SK-N-SH treated with all-trans-retinoic acid at 6 μM for 48 hours (cell line): ENCODE results near the gene CHERP.

ENCODE experiments used
- ARNTL ChIP-seq: fragments of 450-650 bp; formaldehyde crosslinking; IDR thresholded peaks from 2 replicates; pipeline ENCODE4 v1.5.0; 2020; ENCODE audit warnings: low read depth, mild to moderate bottlenecking, moderate library complexity, borderline replicate concordance
- ESRRG ChIP-seq: fragments of 250-450 bp; sonication (Bioruptor Pico); IDR thresholded peaks from 2 replicates; pipeline ENCODE4 v1.6.1; 2021; ENCODE audit warnings: mild to moderate bottlenecking
- GLIS3 ChIP-seq: fragments of 250-450 bp; sonication (Bioruptor Pico); IDR thresholded peaks from 2 replicates; pipeline ENCODE4 v1.5.0; 2020; ENCODE audit warnings: mild to moderate bottlenecking, moderate library complexity
- PPARA ChIP-seq: fragments of 250-450 bp; sonication (Bioruptor Pico); IDR thresholded peaks from 2 replicates; pipeline ENCODE4 v1.5.0; 2020; ENCODE audit warnings: mild to moderate bottlenecking, borderline replicate concordance
- RARB ChIP-seq: fragments of 250-450 bp; sonication (Bioruptor Pico); IDR thresholded peaks from 2 replicates; pipeline ENCODE4 v1.8.0; 2021; ENCODE audit warnings: mild to moderate bottlenecking, moderate library complexity
- ZNF70 ChIP-seq: fragments of 450-650 bp; formaldehyde crosslinking; IDR thresholded peaks from 2 replicates; pipeline ENCODE4 v1.5.0; 2020; ENCODE audit warnings: mild to moderate bottlenecking, moderate library complexity
- ZNF8 ChIP-seq: fragments of 450-650 bp; formaldehyde crosslinking; IDR thresholded peaks from 2 replicates; pipeline ENCODE4 v1.5.0; 2020; ENCODE audit warnings: mild to moderate bottlenecking, moderate library complexity
- TF ChIP-seq, protein P1 (sequence below): fragments of 250-450 bp; sonication (Bioruptor Pico); IDR thresholded peaks from 2 replicates; pipeline ENCODE4 v1.8.0; 2020; ENCODE audit warnings: mild to moderate bottlenecking, moderate library complexity, borderline replicate concordance
- TF ChIP-seq, protein P2 (sequence below): fragments of 250-450 bp; sonication (Bioruptor Pico); IDR thresholded peaks from 2 replicates; pipeline ENCODE4 v1.5.0; 2020; ENCODE audit warnings: mild to moderate bottlenecking, moderate library complexity
- TF ChIP-seq, protein P3 (sequence below): fragments of 250-450 bp; sonication (Bioruptor Pico); IDR thresholded peaks from 2 replicates; pipeline ENCODE4 v1.5.1; 2020; ENCODE audit warnings: low read depth, mild to moderate bottlenecking, moderate library complexity

DNA sequence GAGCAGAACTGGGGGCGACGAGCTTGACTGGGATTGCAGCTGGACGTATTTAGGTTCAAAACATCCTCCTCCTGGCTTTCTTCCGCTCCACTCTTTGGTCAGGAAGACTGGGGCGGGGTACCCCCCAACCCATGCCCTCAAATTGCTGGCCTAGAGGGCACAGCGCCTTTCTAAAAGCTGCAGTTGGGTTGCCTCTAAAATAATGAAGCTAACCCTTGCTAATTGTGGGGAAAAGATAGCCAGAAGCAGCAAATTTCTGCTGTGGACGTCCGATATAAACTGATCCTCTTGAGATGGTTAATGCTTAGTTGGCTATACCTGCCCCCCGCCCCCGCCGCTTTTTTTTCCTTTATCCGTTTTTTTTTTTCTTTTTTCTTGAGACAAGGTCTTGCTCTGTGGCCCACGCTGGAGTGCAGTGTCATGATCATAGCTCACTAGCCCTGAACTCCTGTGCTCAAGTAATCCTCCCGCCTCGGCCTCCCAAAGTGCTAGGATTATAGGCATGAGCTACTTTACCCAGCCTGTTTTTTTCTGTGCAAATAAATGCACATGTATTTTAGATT, 754 bp upstream of the CHERP start:
- TF ChIP-seq ZNF8 (no peak), ARNTL (no peak), ZNF70 (CRISPR knock-in tag) (no peak), PPARA (CRISPR knock-in tag) (no peak), RARB (no peak), GLIS3 (CRISPR knock-in tag) (no peak), ESRRG (CRISPR knock-in tag) (no peak)
- TF ChIP-seq, protein P1, sequence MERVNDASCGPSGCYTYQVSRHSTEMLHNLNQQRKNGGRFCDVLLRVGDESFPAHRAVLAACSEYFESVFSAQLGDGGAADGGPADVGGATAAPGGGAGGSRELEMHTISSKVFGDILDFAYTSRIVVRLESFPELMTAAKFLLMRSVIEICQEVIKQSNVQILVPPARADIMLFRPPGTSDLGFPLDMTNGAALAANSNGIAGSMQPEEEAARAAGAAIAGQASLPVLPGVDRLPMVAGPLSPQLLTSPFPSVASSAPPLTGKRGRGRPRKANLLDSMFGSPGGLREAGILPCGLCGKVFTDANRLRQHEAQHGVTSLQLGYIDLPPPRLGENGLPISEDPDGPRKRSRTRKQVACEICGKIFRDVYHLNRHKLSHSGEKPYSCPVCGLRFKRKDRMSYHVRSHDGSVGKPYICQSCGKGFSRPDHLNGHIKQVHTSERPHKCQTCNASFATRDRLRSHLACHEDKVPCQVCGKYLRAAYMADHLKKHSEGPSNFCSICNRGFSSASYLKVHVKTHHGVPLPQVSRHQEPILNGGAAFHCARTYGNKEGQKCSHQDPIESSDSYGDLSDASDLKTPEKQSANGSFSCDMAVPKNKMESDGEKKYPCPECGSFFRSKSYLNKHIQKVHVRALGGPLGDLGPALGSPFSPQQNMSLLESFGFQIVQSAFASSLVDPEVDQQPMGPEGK (CRISPR knock-in tag) = no peak
- TF ChIP-seq, protein P2, sequence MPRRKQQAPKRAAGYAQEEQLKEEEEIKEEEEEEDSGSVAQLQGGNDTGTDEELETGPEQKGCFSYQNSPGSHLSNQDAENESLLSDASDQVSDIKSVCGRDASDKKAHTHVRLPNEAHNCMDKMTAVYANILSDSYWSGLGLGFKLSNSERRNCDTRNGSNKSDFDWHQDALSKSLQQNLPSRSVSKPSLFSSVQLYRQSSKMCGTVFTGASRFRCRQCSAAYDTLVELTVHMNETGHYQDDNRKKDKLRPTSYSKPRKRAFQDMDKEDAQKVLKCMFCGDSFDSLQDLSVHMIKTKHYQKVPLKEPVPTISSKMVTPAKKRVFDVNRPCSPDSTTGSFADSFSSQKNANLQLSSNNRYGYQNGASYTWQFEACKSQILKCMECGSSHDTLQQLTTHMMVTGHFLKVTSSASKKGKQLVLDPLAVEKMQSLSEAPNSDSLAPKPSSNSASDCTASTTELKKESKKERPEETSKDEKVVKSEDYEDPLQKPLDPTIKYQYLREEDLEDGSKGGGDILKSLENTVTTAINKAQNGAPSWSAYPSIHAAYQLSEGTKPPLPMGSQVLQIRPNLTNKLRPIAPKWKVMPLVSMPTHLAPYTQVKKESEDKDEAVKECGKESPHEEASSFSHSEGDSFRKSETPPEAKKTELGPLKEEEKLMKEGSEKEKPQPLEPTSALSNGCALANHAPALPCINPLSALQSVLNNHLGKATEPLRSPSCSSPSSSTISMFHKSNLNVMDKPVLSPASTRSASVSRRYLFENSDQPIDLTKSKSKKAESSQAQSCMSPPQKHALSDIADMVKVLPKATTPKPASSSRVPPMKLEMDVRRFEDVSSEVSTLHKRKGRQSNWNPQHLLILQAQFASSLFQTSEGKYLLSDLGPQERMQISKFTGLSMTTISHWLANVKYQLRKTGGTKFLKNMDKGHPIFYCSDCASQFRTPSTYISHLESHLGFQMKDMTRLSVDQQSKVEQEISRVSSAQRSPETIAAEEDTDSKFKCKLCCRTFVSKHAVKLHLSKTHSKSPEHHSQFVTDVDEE (CRISPR knock-in tag) = no peak
- TF ChIP-seq, protein P3, sequence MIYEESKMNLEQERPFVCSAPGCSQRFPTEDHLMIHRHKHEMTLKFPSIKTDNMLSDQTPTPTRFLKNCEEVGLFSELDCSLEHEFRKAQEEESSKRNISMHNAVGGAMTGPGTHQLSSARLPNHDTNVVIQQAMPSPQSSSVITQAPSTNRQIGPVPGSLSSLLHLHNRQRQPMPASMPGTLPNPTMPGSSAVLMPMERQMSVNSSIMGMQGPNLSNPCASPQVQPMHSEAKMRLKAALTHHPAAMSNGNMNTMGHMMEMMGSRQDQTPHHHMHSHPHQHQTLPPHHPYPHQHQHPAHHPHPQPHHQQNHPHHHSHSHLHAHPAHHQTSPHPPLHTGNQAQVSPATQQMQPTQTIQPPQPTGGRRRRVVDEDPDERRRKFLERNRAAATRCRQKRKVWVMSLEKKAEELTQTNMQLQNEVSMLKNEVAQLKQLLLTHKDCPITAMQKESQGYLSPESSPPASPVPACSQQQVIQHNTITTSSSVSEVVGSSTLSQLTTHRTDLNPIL (CRISPR knock-in tag) = no peak
